OCI-LY7 (cell line): ENCODE data around the gene SURF4. TPM values are rescaled to one million over a fixed set of nuclear protein-coding genes. Genes with fewer than 3 reads are reported as not detected.
A peak's percentile ranks its signal among the peaks of the same experiment; 100 is the strongest.

Source experiments
- BruUV-seq: library from RNA; stranded (reverse); fragments of 400-500 nt; replicated peaks from 2 replicates; lab custom pipeline; 2021; lab: Mats Ljungman, UMichigan
- CTCF ChIA-PET: fragments of 300-600 bp; sonication (Branson Sonifier 250); formaldehyde crosslinking; loops from one replicate; lab custom pipeline; 2022; ENCODE audit warnings: antibody characterized with exemption; ENCODE audit not compliant: unreplicated experiment; lab: Charles Lee
- POLR2A ChIA-PET: fragments of 300-600 bp; sonication (Branson Sonifier 250); formaldehyde crosslinking; loops from one replicate; lab custom pipeline; 2022; ENCODE audit warnings: antibody characterized with exemption; lab: Charles Lee
- DNase-seq: peaks from one replicate; pipeline ENCODE4 v3.0.0-alpha.2; 2015; ENCODE audit warnings: low spot score
- H2AFZ ChIP-seq: fragments of 200-600 bp; sonication (generic), shearing (Covaris generic); 2 replicates; pipeline ENCODE4 v1.6.1; 2014; ENCODE audit warnings: mild to moderate bottlenecking, antibody characterized with exemption, low read length, moderate library complexity
- H3K27ac ChIP-seq: fragments of 200-600 bp; sonication (generic); 2 replicates; pipeline ENCODE4 v1.5.1; 2014; ENCODE audit warnings: mixed run types, low read depth, mild to moderate bottlenecking, moderate library complexity, low read length, inconsistent platforms; ENCODE audit not compliant: poor library complexity, severe bottlenecking
- H3K36me3 ChIP-seq: fragments of 200-600 bp; sonication (generic); 2 replicates; pipeline ENCODE4 v1.6.1; 2014; ENCODE audit warnings: mild to moderate bottlenecking, antibody characterized with exemption, low read length, moderate library complexity, mixed read lengths; ENCODE audit not compliant: insufficient read depth
- H3K4me1 ChIP-seq: fragments of 200-600 bp; sonication (generic); 2 replicates; pipeline ENCODE4 v1.5.1; 2014; ENCODE audit warnings: mild to moderate bottlenecking, low read length; ENCODE audit not compliant: insufficient read depth, poor library complexity, severe bottlenecking
- H3K4me2 ChIP-seq: fragments of 200-600 bp; sonication (generic); 2 replicates; pipeline ENCODE4 v1.6.1; 2014; ENCODE audit warnings: mild to moderate bottlenecking, low read length
- H3K4me3 ChIP-seq: fragments of 200-600 bp; sonication (generic); 2 replicates; pipeline ENCODE4 v1.5.1; 2014; ENCODE audit warnings: mild to moderate bottlenecking, low read depth, low read length; ENCODE audit not compliant: poor library complexity, severe bottlenecking
- H3K79me2 ChIP-seq: fragments of 200-600 bp; sonication (generic); 2 replicates; pipeline ENCODE4 v1.6.1; 2016; ENCODE audit warnings: low read depth, mild to moderate bottlenecking, low read length, moderate library complexity, mixed read lengths; ENCODE audit not compliant: insufficient read depth
- H3K9me2 ChIP-seq: fragments of 200-600 bp; sonication (generic); 2 replicates; pipeline ENCODE4 v1.6.1; 2016; ENCODE audit warnings: mild to moderate bottlenecking, low read length, mixed read lengths; ENCODE audit not compliant: insufficient read depth
- H3K9me3 ChIP-seq: fragments of 200-600 bp; sonication (generic); 2 replicates; pipeline ENCODE4 v1.6.1; 2014; ENCODE audit warnings: mild to moderate bottlenecking, mixed run types, low read length, mixed read lengths
- H4K20me1 ChIP-seq: fragments of 200-600 bp; sonication (generic); 2 replicates; pipeline ENCODE4 v1.6.1; 2014; ENCODE audit warnings: mild to moderate bottlenecking, antibody characterized with exemption, low read length, moderate library complexity, mixed read lengths; ENCODE audit not compliant: insufficient read depth
- EZH2phosphoT487 ChIP-seq: fragments of 200-600 bp; sonication (generic); IDR thresholded peaks from 2 replicates; pipeline ENCODE4 v1.6.1; 2018; ENCODE audit warnings: low read depth, borderline replicate concordance, mild to moderate bottlenecking, mixed run types, antibody characterized with exemption, low read length, moderate library complexity, mixed read lengths
- intact Hi-C: fragments of 100-400 bp; cut with micrococcal nuclease; formaldehyde crosslinking; loops from one replicate; pipeline ENCODE4 v1.10.0; 2022; ENCODE audit not compliant: unreplicated experiment
- total RNA-seq, 2 experiments: library from RNA; depleted of rRNA in 1 of 2; stranded (reverse); fragments of >200 nt in 1 of 2; shearing (Covaris generic) in 1 of 2; gene quantifications; 2 replicates each; pipeline ENCODE4 v1.2.3, GENCODE V29; 2014 to 2022
- TF ChIP-seq, protein P1 (sequence below): fragments of 200-600 bp; sonication (generic); conservative IDR thresholded peaks from 2 replicates; pipeline ENCODE4 v1.5.1; 2014; ENCODE audit warnings: mild to moderate bottlenecking, antibody characterized with exemption, low read length, moderate library complexity, mixed read lengths

Gene SURF4
- total RNA-seq, 2 experiments from 2014 or later = 75.5 to 92.3 TPM

DNA sequence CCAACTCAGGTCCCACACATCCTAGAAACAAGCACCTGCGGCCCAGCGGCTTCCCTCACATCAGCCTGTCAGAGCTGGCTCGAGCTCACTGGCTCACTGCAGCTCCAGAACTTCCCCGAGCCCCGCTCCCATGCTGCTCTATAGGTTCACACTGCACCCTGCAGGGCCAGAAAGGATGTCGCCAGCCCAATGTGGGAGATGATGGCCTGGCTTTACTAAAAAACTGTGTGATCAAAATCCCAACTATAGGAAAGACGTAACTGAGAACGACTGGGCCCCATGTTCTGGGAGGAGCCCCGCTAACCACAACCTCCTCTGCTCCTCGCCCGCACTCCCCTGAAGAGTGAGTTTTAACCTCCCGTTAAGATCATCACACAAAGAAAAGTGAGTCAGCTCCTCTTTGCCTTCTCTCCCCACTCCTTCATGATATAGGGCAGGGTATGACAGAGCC is 4.6 kb downstream of the SURF4 start:
- Histone ChIP-seq H3K9me2 (no peaks in the 10 kb centered on the region), H3K36me3 (peaks cover 69% of the 10 kb centered on the region), H2AFZ (no peak overlapping the region), H3K4me1 (peaks cover 31% of the 10 kb centered on the region), H4K20me1 (peaks cover 22% of the 10 kb centered on the region), H3K4me3 (no peak overlapping the region), H3K27ac (peak overlapping the region; percentile 38), H3K9me3 (no peaks in the 10 kb centered on the region), H3K79me2 (peaks cover 76% of the 10 kb centered on the region), H3K4me2 (peak overlapping the region; percentile 39)
- no TSS peak for BruUV-seq
- intact Hi-C loops = no loop called here
- CTCF ChIA-PET = no interaction called here
- TF ChIP-seq, protein P1, sequence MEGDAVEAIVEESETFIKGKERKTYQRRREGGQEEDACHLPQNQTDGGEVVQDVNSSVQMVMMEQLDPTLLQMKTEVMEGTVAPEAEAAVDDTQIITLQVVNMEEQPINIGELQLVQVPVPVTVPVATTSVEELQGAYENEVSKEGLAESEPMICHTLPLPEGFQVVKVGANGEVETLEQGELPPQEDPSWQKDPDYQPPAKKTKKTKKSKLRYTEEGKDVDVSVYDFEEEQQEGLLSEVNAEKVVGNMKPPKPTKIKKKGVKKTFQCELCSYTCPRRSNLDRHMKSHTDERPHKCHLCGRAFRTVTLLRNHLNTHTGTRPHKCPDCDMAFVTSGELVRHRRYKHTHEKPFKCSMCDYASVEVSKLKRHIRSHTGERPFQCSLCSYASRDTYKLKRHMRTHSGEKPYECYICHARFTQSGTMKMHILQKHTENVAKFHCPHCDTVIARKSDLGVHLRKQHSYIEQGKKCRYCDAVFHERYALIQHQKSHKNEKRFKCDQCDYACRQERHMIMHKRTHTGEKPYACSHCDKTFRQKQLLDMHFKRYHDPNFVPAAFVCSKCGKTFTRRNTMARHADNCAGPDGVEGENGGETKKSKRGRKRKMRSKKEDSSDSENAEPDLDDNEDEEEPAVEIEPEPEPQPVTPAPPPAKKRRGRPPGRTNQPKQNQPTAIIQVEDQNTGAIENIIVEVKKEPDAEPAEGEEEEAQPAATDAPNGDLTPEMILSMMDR = no peak; the same call in 1 of the 2 replicates
- DNase-seq = no peak
- POLR2A ChIA-PET = no interaction called here

DNA sequence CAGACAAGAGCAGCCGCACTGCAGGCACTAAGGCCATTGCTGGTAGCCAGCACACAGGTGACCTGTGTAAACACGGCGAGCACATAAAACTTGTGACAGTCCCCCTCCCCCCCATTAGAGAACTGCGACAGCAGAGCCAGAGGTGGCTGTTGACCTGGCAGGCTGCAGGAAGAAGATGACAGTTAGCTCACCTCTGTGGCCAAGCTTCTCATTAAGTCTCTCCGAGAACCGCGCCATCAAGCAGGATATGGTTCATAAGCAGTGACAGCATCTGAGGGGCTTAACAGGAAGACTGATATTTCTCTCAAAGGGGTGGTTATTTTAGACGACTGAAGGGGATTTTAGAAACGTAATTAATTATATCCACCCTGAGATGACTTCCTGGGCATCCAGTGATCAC is 5.2 kb downstream of the SURF4 start:
- no peak overlapping the region for H2AFZ ChIP-seq
- H3K4me2 ChIP-seq = peak overlapping the region; percentile 39
- peak overlapping the region; percentile 38 for H3K27ac ChIP-seq
- ChIA-PET POLR2A (interaction anchor here (0.6 kb wide), 1 partner anchor 1392 kb away, joined by 3 read pairs; no protein-coding TSS in a partner anchor), CTCF (interaction anchor here (0.6 kb wide), 1 partner anchor 8 kb away, joined by 3 read pairs; no protein-coding TSS in a partner anchor)
- peaks cover 74% of the 10 kb centered on the region for H3K79me2 ChIP-seq
- H3K36me3 ChIP-seq = peaks cover 75% of the 10 kb centered on the region
- peaks cover 22% of the 10 kb centered on the region for H4K20me1 ChIP-seq
- H3K4me1 ChIP-seq = peaks cover 29% of the 10 kb centered on the region
- DNase-seq = no peak
- H3K9me2 ChIP-seq = no peaks in the 10 kb centered on the region
- H3K4me3 ChIP-seq = no peak overlapping the region
- BruUV-seq = no TSS peak
- TF ChIP-seq EZH2phosphoT487 = no peak
- TF ChIP-seq, protein P1 = no peak
- H3K9me3 ChIP-seq = no peaks in the 10 kb centered on the region
- intact Hi-C loops = no loop called here

DNA sequence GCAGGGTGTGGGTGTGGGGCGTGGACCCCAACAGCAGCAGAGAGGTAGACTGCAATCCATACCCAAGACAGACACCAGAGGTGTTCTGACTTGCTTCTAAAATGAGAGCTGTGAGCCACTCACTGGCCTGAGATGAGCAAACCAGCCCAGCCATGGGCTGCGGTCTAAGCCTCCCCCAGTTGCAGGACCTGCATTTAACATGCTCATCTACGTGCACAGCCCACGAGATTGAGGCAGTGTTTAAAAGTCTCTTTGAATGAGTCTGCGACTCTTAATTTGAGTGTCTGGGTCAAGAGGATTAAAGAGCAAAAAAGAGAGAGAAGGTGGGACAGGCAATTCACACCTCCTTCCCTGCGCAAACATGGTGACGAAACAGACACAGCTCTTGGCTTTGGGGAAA is 5.9 kb downstream of the SURF4 start:
- Histone ChIP-seq H3K4me3 (no peak overlapping the region), H3K9me3 (no peaks in the 10 kb centered on the region), H3K9me2 (no peaks in the 10 kb centered on the region), H3K27ac (no peak overlapping the region), H3K4me1 (peaks cover 29% of the 10 kb centered on the region), H4K20me1 (peaks cover 20% of the 10 kb centered on the region), H2AFZ (no peak overlapping the region), H3K36me3 (peaks cover 82% of the 10 kb centered on the region), H3K4me2 (no peak overlapping the region), H3K79me2 (peaks cover 67% of the 10 kb centered on the region)
- no TSS peak for BruUV-seq
- CTCF ChIA-PET = no interaction called here
- intact Hi-C loops = no loop called here
- TF ChIP-seq, protein P1 = no peak
- POLR2A ChIA-PET = no interaction called here
- DNase-seq = no peak
